Mucosa of descending colon (tissue), 3 donors: ENCODE measurements around the gene EFCAB6. TPM values are rescaled to one million over a fixed set of nuclear protein-coding genes. Genes with fewer than 3 reads are reported as not detected.

Source experiments
- ATAC-seq: fragments of 200-7000 bp; cut with Tn5 transposase; one replicate; pipeline ENCODE4 v1.9.1; 2020; ENCODE audit warnings: mild to moderate bottlenecking, moderate library complexity
- DNase-seq, 3 donors: peaks; one replicate each; pipeline ENCODE4 v3.0.0-alpha.2; 2020
- H3K36me3 ChIP-seq: fragments of 200-600 bp; one replicate; pipeline ENCODE4 v1.8.0; 2021; ENCODE audit warnings: low read depth, mild to moderate bottlenecking
- H3K4me1 ChIP-seq: fragments of 200-600 bp; one replicate; pipeline ENCODE4 v1.8.0; 2021; ENCODE audit warnings: low read depth, mild to moderate bottlenecking
- H3K4me3 ChIP-seq: fragments of 200-600 bp; one replicate; pipeline ENCODE4 v1.8.0; 2021; ENCODE audit warnings: mild to moderate bottlenecking
- H3K9me3 ChIP-seq: fragments of 200-600 bp; one replicate; pipeline ENCODE4 v1.8.0; 2021; ENCODE audit warnings: mild to moderate bottlenecking
- intact Hi-C, 2 donors: fragments of 100-400 bp; cut with DNase I in 1 of 2; cut with micrococcal nuclease in 1 of 2; formaldehyde crosslinking; loops; one replicate each; pipeline versions ENCODE4 v1.11.0 to v1.11.1; 2022; cut with DNase I, micrococcal nuclease
- total RNA-seq, 3 donors: library from RNA; stranded (reverse); fragmentation: NEBNext Ultra II Directional in 2 of 3; extraction: Animal tissue kit (Norgen Biotek cat#: 25700) in 2 of 3; gene quantifications; one replicate each; pipeline versions ENCODE4 v1.2.1 to v1.2.4, GENCODE V29; 2021 to 2023
- TF ChIP-seq, protein P1 (sequence below): fragments of 200-600 bp; IDR thresholded peaks from one replicate; pipeline ENCODE4 v1.8.0; 2022; ENCODE audit warnings: antibody characterized with exemption, mild to moderate bottlenecking
- donor health status: DM: no; HTN: no; CAD: no; lungs with moderate emphysema.
- donor health status: DM: no; HTN: no; CAD: no.
- donor health status: DM: no; HTN: yes; CAD: no.

EFCAB6 gene
- total RNA-seq, 3 donors from 2014 or later: 1.1 to 1.8 (median 1.7) TPM

DNA sequence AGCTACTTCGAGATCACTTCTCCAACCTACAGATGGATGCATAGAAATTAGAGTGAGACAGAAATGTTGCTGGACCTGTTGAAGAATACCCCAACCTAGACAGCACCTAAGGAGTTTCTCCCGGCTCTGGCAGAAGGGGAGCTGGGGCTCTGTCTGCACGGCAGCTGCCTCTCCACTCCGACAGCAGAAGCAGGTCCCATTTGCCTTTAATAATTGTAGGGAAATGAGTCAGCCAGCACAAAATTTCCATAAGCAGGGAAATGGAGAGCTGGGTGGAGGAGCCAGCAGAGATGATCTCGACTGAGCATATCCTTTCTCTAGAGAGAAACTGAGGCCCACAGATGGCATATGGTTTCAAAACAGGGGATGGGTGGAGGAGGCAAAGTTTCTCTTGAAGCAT, 80.1 kb downstream of the EFCAB6 start:
- Histone ChIP-seq H3K9me3 (no peaks in the 10 kb centered on the region), H3K36me3 (no peaks in the 10 kb centered on the region), H3K4me3 (no peak overlapping the region), H3K4me1 (no peaks in the 10 kb centered on the region)
- DNase-seq: no peak
- intact Hi-C loops: no loop called here
- ATAC-seq: no peak
- TF ChIP-seq, protein P1, sequence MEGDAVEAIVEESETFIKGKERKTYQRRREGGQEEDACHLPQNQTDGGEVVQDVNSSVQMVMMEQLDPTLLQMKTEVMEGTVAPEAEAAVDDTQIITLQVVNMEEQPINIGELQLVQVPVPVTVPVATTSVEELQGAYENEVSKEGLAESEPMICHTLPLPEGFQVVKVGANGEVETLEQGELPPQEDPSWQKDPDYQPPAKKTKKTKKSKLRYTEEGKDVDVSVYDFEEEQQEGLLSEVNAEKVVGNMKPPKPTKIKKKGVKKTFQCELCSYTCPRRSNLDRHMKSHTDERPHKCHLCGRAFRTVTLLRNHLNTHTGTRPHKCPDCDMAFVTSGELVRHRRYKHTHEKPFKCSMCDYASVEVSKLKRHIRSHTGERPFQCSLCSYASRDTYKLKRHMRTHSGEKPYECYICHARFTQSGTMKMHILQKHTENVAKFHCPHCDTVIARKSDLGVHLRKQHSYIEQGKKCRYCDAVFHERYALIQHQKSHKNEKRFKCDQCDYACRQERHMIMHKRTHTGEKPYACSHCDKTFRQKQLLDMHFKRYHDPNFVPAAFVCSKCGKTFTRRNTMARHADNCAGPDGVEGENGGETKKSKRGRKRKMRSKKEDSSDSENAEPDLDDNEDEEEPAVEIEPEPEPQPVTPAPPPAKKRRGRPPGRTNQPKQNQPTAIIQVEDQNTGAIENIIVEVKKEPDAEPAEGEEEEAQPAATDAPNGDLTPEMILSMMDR: no peak

- intact Hi-C loops: no loop called here
- Histone ChIP-seq H3K4me1 (no peaks in the 10 kb centered on the region), H3K36me3 (no peaks in the 10 kb centered on the region), H3K9me3 (no peaks in the 10 kb centered on the region), H3K4me3 (no peak overlapping the region)
- TF ChIP-seq, protein P1: no peak
- DNase-seq: no peak
- ATAC-seq: no peak
These were observed 85.1 kb downstream of the EFCAB6 start for GRCh38 chr22:43726964-43727543.

DNA sequence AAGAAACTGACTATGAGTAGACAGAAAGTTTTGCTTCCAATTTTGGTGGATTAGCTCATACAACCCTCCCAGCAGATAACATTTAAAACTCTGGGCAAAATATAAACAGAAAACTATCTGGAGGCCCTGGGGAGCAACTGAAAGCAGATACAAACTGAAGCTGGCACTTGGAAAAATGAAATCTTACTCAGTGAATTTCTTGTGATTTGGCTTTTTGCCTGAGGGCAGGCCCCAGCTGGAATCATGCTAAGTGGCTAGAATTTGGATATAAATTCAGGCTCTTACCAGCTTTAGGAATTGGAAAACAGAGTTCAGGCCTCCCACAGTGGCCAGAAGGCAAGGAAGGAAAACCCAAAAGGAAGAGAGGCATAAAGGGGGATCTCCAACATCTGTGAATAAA, 85.8 kb downstream of the EFCAB6 start:
- intact Hi-C loops: no loop called here
- ATAC-seq (no peak), DNase-seq (no peak)
- Histone ChIP-seq H3K36me3 (no peaks in the 10 kb centered on the region), H3K4me3 (no peak overlapping the region), H3K4me1 (no peaks in the 10 kb centered on the region), H3K9me3 (no peaks in the 10 kb centered on the region)
- TF ChIP-seq, protein P1: no peak

GRCh38 chr22:43723816-43724215, 88.3 kb downstream of the EFCAB6 start:
- Histone ChIP-seq H3K4me1 (no peaks in the 10 kb centered on the region), H3K4me3 (no peak overlapping the region), H3K36me3 (no peaks in the 10 kb centered on the region), H3K9me3 (no peaks in the 10 kb centered on the region)
- intact Hi-C loops: no loop called here
- DNase-seq (no peak), ATAC-seq (no peak)
- TF ChIP-seq, protein P1: no peak

DNA sequence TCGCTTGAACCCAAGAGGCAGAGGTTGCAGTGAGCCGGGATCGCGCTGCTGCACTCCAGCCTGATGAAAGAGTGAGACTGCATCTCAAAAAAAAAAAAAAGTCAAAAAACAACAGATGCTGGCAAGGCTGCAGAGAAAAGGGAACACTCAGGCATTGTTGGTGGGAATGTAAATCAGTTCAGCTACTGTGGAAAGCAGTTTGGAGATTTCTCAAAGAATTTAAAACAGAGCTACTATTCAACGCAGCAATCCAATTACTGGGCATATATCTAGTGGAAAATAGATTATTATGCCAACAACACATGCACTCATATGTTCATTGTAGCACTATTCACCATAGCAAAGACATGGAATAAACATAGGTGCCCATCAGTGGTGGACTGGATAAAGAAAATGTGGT, 89.7 kb downstream of the EFCAB6 start:
- H3K36me3 ChIP-seq: no peaks in the 10 kb centered on the region
- TF ChIP-seq, protein P1: no peak
- intact Hi-C loops: no loop called here

DNA sequence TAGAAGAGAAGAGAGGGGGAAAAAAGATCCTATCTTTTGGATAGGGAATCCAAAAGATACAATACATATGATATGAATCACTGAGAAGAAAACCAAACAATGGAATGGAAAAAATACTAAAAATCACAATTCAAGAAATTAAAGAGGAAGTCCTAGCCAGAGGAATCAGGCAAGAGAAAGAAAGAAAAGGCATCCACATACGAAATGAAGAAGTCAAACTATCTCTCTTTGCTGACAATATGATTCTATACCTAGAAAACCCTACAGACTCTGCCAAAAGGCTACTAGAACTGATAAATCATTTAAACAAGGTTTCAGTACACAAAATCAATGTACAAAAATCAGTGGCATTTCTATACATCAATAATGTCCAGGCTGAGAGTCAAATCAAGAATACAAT, 91.4 kb downstream of the EFCAB6 start:
- TF ChIP-seq, protein P1: no peak
- intact Hi-C loops: no loop called here
- ATAC-seq: no peak

More for the DNA sequence above, 89.7 kb downstream of the EFCAB6 start:
- Histone ChIP-seq H3K9me3 (no peaks in the 10 kb centered on the region), H3K4me1 (no peaks in the 10 kb centered on the region), H3K4me3 (no peak overlapping the region)
- no peak for ATAC-seq
- DNase-seq: no peak

More for the DNA sequence above, 91.4 kb downstream of the EFCAB6 start:
- no peak for DNase-seq
- Histone ChIP-seq H3K9me3 (no peaks in the 10 kb centered on the region), H3K4me3 (no peak overlapping the region), H3K36me3 (no peaks in the 10 kb centered on the region), H3K4me1 (no peaks in the 10 kb centered on the region)
